GM10266 (cell line): Measurements from ENCODE around the gene LRMDA.
"Not testable (repeated sequence)": the region's sequence is repeated elsewhere in the genome, so short reads cannot be mapped to it uniquely, and the experiment has no call there.

Experiments used
- DNase-seq: peaks from one replicate; pipeline ENCODE4 v3.0.0; 2012; ENCODE audit errors: extremely low spot score
- TF ChIP-seq, protein P1 (sequence below): IDR thresholded peaks from 2 replicates; pipeline ENCODE4 v1.5.1; 2012; ENCODE audit warnings: mild to moderate bottlenecking, low read depth; ENCODE audit not compliant: control insufficient read depth, insufficient read depth; ENCODE audit errors: missing control alignments

Gene LRMDA

GRCh38 chr10:76133597-76134255 lies 702.3 kb downstream of the LRMDA start:
- TF ChIP-seq, protein P1, sequence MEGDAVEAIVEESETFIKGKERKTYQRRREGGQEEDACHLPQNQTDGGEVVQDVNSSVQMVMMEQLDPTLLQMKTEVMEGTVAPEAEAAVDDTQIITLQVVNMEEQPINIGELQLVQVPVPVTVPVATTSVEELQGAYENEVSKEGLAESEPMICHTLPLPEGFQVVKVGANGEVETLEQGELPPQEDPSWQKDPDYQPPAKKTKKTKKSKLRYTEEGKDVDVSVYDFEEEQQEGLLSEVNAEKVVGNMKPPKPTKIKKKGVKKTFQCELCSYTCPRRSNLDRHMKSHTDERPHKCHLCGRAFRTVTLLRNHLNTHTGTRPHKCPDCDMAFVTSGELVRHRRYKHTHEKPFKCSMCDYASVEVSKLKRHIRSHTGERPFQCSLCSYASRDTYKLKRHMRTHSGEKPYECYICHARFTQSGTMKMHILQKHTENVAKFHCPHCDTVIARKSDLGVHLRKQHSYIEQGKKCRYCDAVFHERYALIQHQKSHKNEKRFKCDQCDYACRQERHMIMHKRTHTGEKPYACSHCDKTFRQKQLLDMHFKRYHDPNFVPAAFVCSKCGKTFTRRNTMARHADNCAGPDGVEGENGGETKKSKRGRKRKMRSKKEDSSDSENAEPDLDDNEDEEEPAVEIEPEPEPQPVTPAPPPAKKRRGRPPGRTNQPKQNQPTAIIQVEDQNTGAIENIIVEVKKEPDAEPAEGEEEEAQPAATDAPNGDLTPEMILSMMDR = no peak
- no peak for DNase-seq

- TF ChIP-seq, protein P1 = no peak
- no peak for DNase-seq
Measured at GRCh38 chr10:76136961-76137360, 705.5 kb downstream of the LRMDA start.

- TF ChIP-seq, protein P1 = no peak
- no peak for DNase-seq
Measured at GRCh38 chr10:76138286-76138685, 706.9 kb downstream of the LRMDA start.

DNA sequence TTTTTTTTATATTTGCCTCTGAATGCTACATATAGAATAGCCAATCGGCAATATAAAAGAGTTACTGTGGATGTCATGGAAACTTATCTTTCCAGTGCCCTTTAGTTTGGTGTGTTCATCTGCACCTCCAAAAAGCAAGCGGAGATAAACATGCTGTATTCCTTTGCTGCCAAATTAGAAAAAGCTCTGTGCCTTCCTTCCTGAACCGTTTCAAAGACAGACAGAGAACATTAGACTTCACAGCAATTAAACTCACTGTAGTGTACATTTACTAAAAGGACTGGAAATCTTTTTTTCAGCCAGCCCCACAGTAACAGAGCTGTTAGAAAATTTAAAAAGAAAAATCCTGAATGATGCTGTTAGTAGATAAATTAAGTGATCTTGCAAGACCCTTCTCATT lies 707.5 kb downstream of the LRMDA start:
- DNase-seq = no peak
- TF ChIP-seq, protein P1 = no peak

DNA sequence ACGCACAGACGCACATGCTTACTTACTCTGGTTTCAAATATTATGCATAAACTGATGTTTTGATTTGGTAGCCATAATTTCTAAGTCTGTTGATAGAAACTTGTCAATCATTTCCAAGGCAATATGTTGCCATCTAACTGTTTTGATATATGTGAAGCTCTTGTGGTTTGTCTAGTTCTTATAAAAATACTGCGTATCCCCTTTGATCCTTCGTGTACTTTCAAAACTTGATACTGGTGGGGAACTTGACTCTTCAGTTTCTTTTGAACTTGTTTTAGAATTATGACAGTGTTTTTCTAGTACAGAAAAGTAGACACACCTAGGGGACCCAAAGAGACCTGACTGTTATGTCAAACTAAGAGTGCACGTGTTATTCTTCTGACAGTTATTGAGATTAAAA lies 708.0 kb downstream of the LRMDA start:
- no peak for DNase-seq
- TF ChIP-seq, protein P1 = no peak

GRCh38 chr10:76141376-76141775 lies 710.0 kb downstream of the LRMDA start:
- DNase-seq = no peak
- TF ChIP-seq, protein P1 = no peak

DNA sequence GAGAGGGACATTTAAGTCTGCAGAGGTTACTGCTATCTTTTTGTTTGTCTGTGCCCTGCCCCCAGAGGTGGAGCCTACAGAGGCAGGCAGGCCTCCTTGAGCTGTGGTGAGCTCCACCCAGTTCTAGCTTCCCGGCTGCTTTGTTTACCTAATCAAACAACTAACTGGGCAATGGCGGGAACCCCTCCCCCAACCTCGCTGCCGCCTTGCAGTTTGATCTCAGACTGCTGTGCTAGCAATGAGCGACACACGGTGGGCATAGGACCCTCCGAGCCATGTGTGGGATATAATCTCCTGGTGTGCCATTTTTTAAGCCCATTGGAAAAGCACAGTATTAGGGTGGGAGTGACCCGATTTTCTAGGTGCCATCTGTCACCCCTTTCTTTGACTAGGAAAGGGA lies 716.8 kb downstream of the LRMDA start:
- DNase-seq = not testable (repeated sequence)

DNA sequence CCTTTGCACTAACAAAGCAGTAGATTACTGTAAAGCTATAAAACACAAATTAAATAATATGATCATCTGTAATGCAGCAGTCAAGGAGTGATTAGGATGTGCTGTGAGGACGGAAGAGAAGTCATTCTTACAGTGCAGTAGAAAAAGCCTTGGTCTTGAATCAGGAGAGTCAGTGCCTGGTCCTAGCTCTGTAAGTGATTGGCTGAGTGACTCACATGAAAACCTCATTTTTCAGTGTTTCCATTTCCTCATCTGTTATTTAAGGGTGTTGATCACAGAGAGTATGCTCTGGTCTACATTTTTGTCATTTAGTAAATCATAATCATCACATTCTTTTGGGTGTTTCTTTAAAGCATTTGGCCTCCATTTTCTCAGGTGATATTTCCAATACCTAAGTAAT lies 717.8 kb downstream of the LRMDA start:
- TF ChIP-seq, protein P1 = no peak
- no peak for DNase-seq
